ENCODE results near the gene CD37.
"Not testable (repeated sequence)": the region's sequence is repeated elsewhere in the genome, so short reads cannot be mapped to it uniquely, and the experiment has no call there.

CD37 gene

GRCh38 chr19:49347835-49348234, 12.6 kb downstream of the CD37 start:
- no peak for DNase-seq (ENCODE audit: low read depth in 2 of 2)

GRCh38 chr19:49348305-49349189, 13.3 kb downstream of the CD37 start:
- no peak for DNase-seq (ENCODE audit: low read depth in 2 of 2)

GRCh38 chr19:49349567-49349966, 14.4 kb downstream of the CD37 start:
- DNase-seq (ENCODE audit: low read depth in 2 of 2) = no peak

GRCh38 chr19:49355909-49356353, 20.7 kb downstream of the CD37 start:
- DNase-seq (ENCODE audit: low read depth in 2 of 2) = no peak

GRCh38 chr19:49356382-49356781, 21.2 kb downstream of the CD37 start:
- DNase-seq (ENCODE audit: low read depth in 2 of 2) = no peak

- DNase-seq (ENCODE audit: low read depth in 2 of 2) = no peak
Observed at GRCh38 chr19:49357186-49357585, 22.0 kb downstream of the CD37 start.

GRCh38 chr19:49359851-49360820, 24.9 kb downstream of the CD37 start:
- DNase-seq (ENCODE audit: low read depth in 2 of 2) = no peak

GRCh38 chr19:49361438-49362047, 26.3 kb downstream of the CD37 start:
- no peak for DNase-seq (ENCODE audit: low read depth in 2 of 2)

- DNase-seq (ENCODE audit: low read depth in 2 of 2) = no peak
Observed at GRCh38 chr19:49362048-49362928, 27.1 kb downstream of the CD37 start, which contains the start of gene TEAD2. TEAD2 (minus strand) TSS chr19:49362416; CDS start chr19:49360075, 2,341 bp downstream.

- no peak for DNase-seq (ENCODE audit: low read depth in 2 of 2)
Observed at GRCh38 chr19:49362929-49363267, 27.7 kb downstream of the CD37 start.

- DNase-seq (ENCODE audit: low read depth in 2 of 2) = peak; percentile 77 to 86
Observed at GRCh38 chr19:49363268-49364082, 28.3 kb downstream of the CD37 start, which contains the start of gene DKKL1. DKKL1 (plus strand) TSS chr19:49363877; CDS start chr19:49363999, 122 bp downstream.

- no peak for DNase-seq (ENCODE audit: low read depth in 2 of 2)
Observed at GRCh38 chr19:49364083-49364737, 29.0 kb downstream of the CD37 start.

GRCh38 chr19:49366110-49366509, 30.9 kb downstream of the CD37 start:
- DNase-seq (ENCODE audit: low read depth in 2 of 2) = no peak

- DNase-seq (ENCODE audit: low read depth in 2 of 2) = no peak
Observed at GRCh38 chr19:49368711-49369358, 33.6 kb downstream of the CD37 start.

GRCh38 chr19:49371184-49371583, 36.0 kb downstream of the CD37 start:
- DNase-seq (ENCODE audit: low read depth in 2 of 2) = no peak

GRCh38 chr19:49373174-49373573, 38.0 kb downstream of the CD37 start:
- DNase-seq (ENCODE audit: low read depth in 2 of 2) = not testable (repeated sequence)

- no peak for DNase-seq (ENCODE audit: low read depth in 2 of 2)
Observed at GRCh38 chr19:49374665-49375434, 39.6 kb downstream of the CD37 start.

GRCh38 chr19:49378512-49378911, 43.3 kb downstream of the CD37 start:
- DNase-seq (ENCODE audit: low read depth in 2 of 2) = no peak

Measured in stimulated activated CD4-positive, alpha-beta T cell treated with anti-CD3 and anti-CD28 coated beads, Interleukin-4, amount 100 ng/mL, for 48 hours (primary cell).